ENCODE data around the gene FFAR1. TPM values are rescaled to one million over a fixed set of nuclear protein-coding genes. Genes with fewer than 3 reads are reported as not detected.

FFAR1 gene
- total RNA-seq, 1 experiment from 2014 or later = not detected

GRCh38 chr19:35302446-35302845, 45.3 kb upstream of the FFAR1 start:
- no peaks in the 10 kb centered on the region for H3K36me3 ChIP-seq (ENCODE audit: control insufficient read depth, insufficient read depth, low read length)
- BruUV-seq (replicated peaks) = no TSS peak
- Mint-ChIP-seq H3K9me3 (ENCODE audit: unreplicated experiment) (no peaks in the 10 kb centered on the region), H3K27ac (ENCODE audit: unreplicated experiment) (no peak overlapping the region), H3K36me3 (ENCODE audit: insufficient read depth, unreplicated experiment) (no peaks in the 10 kb centered on the region), H3K4me3 (ENCODE audit: unreplicated experiment) (no peak overlapping the region), H3K4me1 (ENCODE audit: low read depth, unreplicated experiment) (no peaks in the 10 kb centered on the region), H3K27me3 (ENCODE audit: insufficient read depth, unreplicated experiment) (no peaks in the 10 kb centered on the region)
- no peaks in the 10 kb centered on the region for H3K27me3 ChIP-seq (replicated peaks; ENCODE audit: control insufficient read depth, insufficient read depth, low read length)
- CTCF ChIA-PET = no interaction called here
- intact Hi-C loops (cut with micrococcal nuclease; ENCODE audit: unreplicated experiment) = no loop called here
- H3K4me1 ChIP-seq = peaks cover 7% of the 10 kb centered on the region; the same call in 1 of the 2 replicates
- POLR2A ChIA-PET = no interaction called here
- no peak for TF ChIP-seq CTCF (IDR thresholded peaks at IDR 0.05; ENCODE audit: insufficient read depth in 1 of 2, low read depth in 1 of 2, low read length in 1 of 2, severe bottlenecking in 1 of 2, unreplicated experiment in 1 of 2)
- no peaks in the 10 kb centered on the region for H3K9me3 ChIP-seq
- no peak overlapping the region for H3K4me3 ChIP-seq (ENCODE audit: low read depth, low read length)
- DNase-seq = no peak

GRCh38 chr19:35303357-35303915, 44.3 kb upstream of the FFAR1 start:
- no peak overlapping the region for H3K27ac Mint-ChIP-seq (ENCODE audit: unreplicated experiment)
- Histone ChIP-seq H3K4me3 (ENCODE audit: low read depth, low read length) (no peak overlapping the region), H3K27me3 (replicated peaks; ENCODE audit: control insufficient read depth, insufficient read depth, low read length) (no peaks in the 10 kb centered on the region), H3K9me3 (no peaks in the 10 kb centered on the region), H3K4me1 (peaks cover 7% of the 10 kb centered on the region; the same call in 1 of the 2 replicates), H3K36me3 (ENCODE audit: control insufficient read depth, insufficient read depth, low read length) (no peaks in the 10 kb centered on the region)
- BruUV-seq (replicated peaks) = no TSS peak
- no peaks in the 10 kb centered on the region for H3K36me3 Mint-ChIP-seq (ENCODE audit: insufficient read depth, unreplicated experiment)
- no peak for TF ChIP-seq CTCF (IDR thresholded peaks at IDR 0.05; ENCODE audit: insufficient read depth in 1 of 2, low read depth in 1 of 2, low read length in 1 of 2, severe bottlenecking in 1 of 2, unreplicated experiment in 1 of 2)
- intact Hi-C loops (cut with micrococcal nuclease; ENCODE audit: unreplicated experiment) = no loop called here
- ChIA-PET CTCF (no interaction called here), POLR2A (no interaction called here)
- no peak for DNase-seq
- H3K9me3 Mint-ChIP-seq (ENCODE audit: unreplicated experiment) = no peaks in the 10 kb centered on the region
- no peaks in the 10 kb centered on the region for H3K4me1 Mint-ChIP-seq (ENCODE audit: low read depth, unreplicated experiment)
- H3K4me3 Mint-ChIP-seq (ENCODE audit: unreplicated experiment) = no peak overlapping the region
- no peaks in the 10 kb centered on the region for H3K27me3 Mint-ChIP-seq (ENCODE audit: insufficient read depth, unreplicated experiment)

- no peaks in the 10 kb centered on the region for H3K36me3 ChIP-seq (ENCODE audit: control insufficient read depth, insufficient read depth, low read length)
- H3K27me3 ChIP-seq (replicated peaks; ENCODE audit: control insufficient read depth, insufficient read depth, low read length) = no peaks in the 10 kb centered on the region
- Mint-ChIP-seq H3K9me3 (ENCODE audit: unreplicated experiment) (no peaks in the 10 kb centered on the region), H3K27ac (ENCODE audit: unreplicated experiment) (no peak overlapping the region), H3K4me1 (ENCODE audit: low read depth, unreplicated experiment) (peaks cover 4% of the 10 kb centered on the region), H3K36me3 (ENCODE audit: insufficient read depth, unreplicated experiment) (no peaks in the 10 kb centered on the region), H3K4me3 (ENCODE audit: unreplicated experiment) (no peak overlapping the region), H3K27me3 (ENCODE audit: insufficient read depth, unreplicated experiment) (no peaks in the 10 kb centered on the region)
- no peaks in the 10 kb centered on the region for H3K9me3 ChIP-seq
- no peak for DNase-seq
- intact Hi-C loops (cut with micrococcal nuclease; ENCODE audit: unreplicated experiment) = no loop called here
- POLR2A ChIA-PET = no interaction called here
- no TSS peak for BruUV-seq (replicated peaks)
- CTCF ChIA-PET = interaction anchor here (0.6 kb wide), 1 partner anchor 20 kb away, joined by 7 read pairs; no protein-coding TSS in a partner anchor
- H3K4me1 ChIP-seq = peaks cover 11% of the 10 kb centered on the region
- no peak overlapping the region for H3K4me3 ChIP-seq (ENCODE audit: low read depth, low read length)
- TF ChIP-seq CTCF (IDR thresholded peaks at IDR 0.05; ENCODE audit: insufficient read depth in 1 of 2, low read depth in 1 of 2, low read length in 1 of 2, severe bottlenecking in 1 of 2, unreplicated experiment in 1 of 2) = no peak
Observed at GRCh38 chr19:35304036-35304435, 43.7 kb upstream of the FFAR1 start.

Measured in Caco-2 (cell line).